Measurements from ENCODE around the gene WHRN. TPM values are rescaled to one million over a fixed set of nuclear protein-coding genes. Genes with fewer than 3 reads are reported as not detected.
A peak's percentile ranks its signal among the peaks of the same experiment; 100 is the strongest.

Gene WHRN
- total RNA-seq, 6 donors from 2014 or later: 2.5 to 17.8 (median 5.6) TPM

GRCh38 chr9:114538241-114538640, 33.0 kb upstream of the WHRN start:
- Histone ChIP-seq H3K9me3 (no peaks in the 10 kb centered on the region), H3K27ac (no peak overlapping the region), H3K4me1 (no peaks in the 10 kb centered on the region), H3K36me3 (no peaks in the 10 kb centered on the region), H3K4me3 (no peak overlapping the region), H3K27me3 (no peaks in the 10 kb centered on the region)
- peak; percentile 31 to 68 for ATAC-seq (ENCODE audit: low FRiP score in 2 of 2)
- WGBS, 2 donors: 31 to 35% methylated on average over 2 to 5 of the region's 5 CpGs
- TF ChIP-seq CTCF (IDR thresholded peaks at IDR 0.05) (peak in 3 of 6 experiments; percentile 6 to 11 (median 10)), POLR2AphosphoS5 (IDR thresholded peaks at IDR 0.05) (no peak), EP300 (IDR thresholded peaks at IDR 0.05) (no peak)
- DNase-seq: peak in 1 of 2 donors; percentile 43

GRCh38 chr9:114532561-114533237, 27.4 kb upstream of the WHRN start:
- Histone ChIP-seq H3K4me1 (no peaks in the 10 kb centered on the region), H3K4me3 (peak overlapping the region in 2 of 4 donors; percentile 19), H3K9me3 (no peaks in the 10 kb centered on the region), H3K27me3 (no peaks in the 10 kb centered on the region), H3K36me3 (no peaks in the 10 kb centered on the region), H3K27ac (no peak overlapping the region)
- DNase-seq (no peak), ATAC-seq (ENCODE audit: low FRiP score in 2 of 2) (no peak)
- WGBS, 2 donors: 29 to 43% methylated on average over 12 to 13 of the region's 13 CpGs
- no peak for TF ChIP-seq POLR2A (IDR thresholded peaks at IDR 0.05)
- TF ChIP-seq CTCF (IDR thresholded peaks at IDR 0.05): no peak
- TF ChIP-seq POLR2AphosphoS5 (IDR thresholded peaks at IDR 0.05): no peak
- TF ChIP-seq EP300 (IDR thresholded peaks at IDR 0.05): no peak

DNA sequence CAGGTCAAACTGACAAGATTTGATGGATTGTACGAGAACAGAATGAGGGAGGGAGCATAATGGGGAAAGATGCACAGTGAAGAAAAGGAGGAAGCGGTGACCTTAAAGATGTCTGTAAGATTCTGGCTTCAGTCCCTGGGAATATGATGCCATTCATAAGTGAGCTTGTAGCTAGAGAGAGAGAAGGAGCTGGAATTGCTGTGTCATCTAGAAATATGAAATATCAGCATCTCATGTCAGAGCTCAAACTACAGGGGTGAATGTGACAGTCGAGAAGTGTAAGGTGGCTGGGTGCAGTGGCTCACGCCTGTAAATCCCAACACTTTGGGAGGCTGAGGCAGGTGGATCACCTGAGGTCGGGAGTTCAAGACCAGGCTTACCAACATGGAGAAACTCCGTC, 24.0 kb upstream of the WHRN start:
- H3K4me1 ChIP-seq: no peaks in the 10 kb centered on the region
- H3K36me3 ChIP-seq: no peaks in the 10 kb centered on the region
- no peak overlapping the region for H3K27ac ChIP-seq
- no peak overlapping the region for H3K4me3 ChIP-seq
- H3K9me3 ChIP-seq: no peaks in the 10 kb centered on the region
- no peak for DNase-seq
- WGBS, 2 donors: 83 to 89% methylated on average over 6 of the region's 6 CpGs
- no peak for ATAC-seq (ENCODE audit: low FRiP score in 2 of 2)
- no peak for TF ChIP-seq POLR2A (IDR thresholded peaks at IDR 0.05)
- H3K27me3 ChIP-seq: no peaks in the 10 kb centered on the region

GRCh38 chr9:114526807-114527206, 21.5 kb upstream of the WHRN start:
- Histone ChIP-seq H3K27ac (no peak overlapping the region), H3K4me3 (no peak overlapping the region), H3K36me3 (no peaks in the 10 kb centered on the region), H3K27me3 (no peaks in the 10 kb centered on the region), H3K4me1 (no peaks in the 10 kb centered on the region), H3K9me3 (no peaks in the 10 kb centered on the region)
- ATAC-seq (ENCODE audit: low FRiP score in 2 of 2) (no peak), DNase-seq (no peak)
- whole genome bisulfite sequencing, 2 donors: 71 to 81% methylated on average over 2 of the region's 2 CpGs
- TF ChIP-seq CTCF (IDR thresholded peaks at IDR 0.05): no peak
- no peak for TF ChIP-seq POLR2AphosphoS5 (IDR thresholded peaks at IDR 0.05)
- no peak for TF ChIP-seq EP300 (IDR thresholded peaks at IDR 0.05)
- no peak for TF ChIP-seq POLR2A (IDR thresholded peaks at IDR 0.05)

- H3K36me3 ChIP-seq: no peaks in the 10 kb centered on the region
- WGBS, 2 donors: 71 to 81% methylated on average over 3 of the region's 3 CpGs
Measured at GRCh38 chr9:114525513-114525912, 20.2 kb upstream of the WHRN start.

More at GRCh38 chr9:114525513-114525912, 20.2 kb upstream of the WHRN start:
- Histone ChIP-seq H3K4me3 (no peak overlapping the region), H3K4me1 (no peaks in the 10 kb centered on the region), H3K27me3 (no peaks in the 10 kb centered on the region), H3K9me3 (no peaks in the 10 kb centered on the region), H3K27ac (no peak overlapping the region)
- TF ChIP-seq POLR2AphosphoS5 (IDR thresholded peaks at IDR 0.05): no peak
- no peak for TF ChIP-seq CTCF (IDR thresholded peaks at IDR 0.05)
- TF ChIP-seq POLR2A (IDR thresholded peaks at IDR 0.05): no peak
- TF ChIP-seq EP300 (IDR thresholded peaks at IDR 0.05): no peak
- no peak for ATAC-seq (ENCODE audit: low FRiP score in 2 of 2)
- DNase-seq: no peak
